HG03469 (cell line): ENCODE measurements around the gene SLC4A11.

Source experiments
- ATAC-seq: cut with Tn5 transposase; IDR thresholded peaks from one replicate; pipeline ENCODE4 v1.9.1; 2021; ENCODE audit warnings: mild to moderate bottlenecking, moderate library complexity, moderate number of reproducible peaks; ENCODE audit not compliant: unreplicated experiment

SLC4A11 gene

GRCh38 chr20:3177746-3178485, 61.1 kb downstream of the SLC4A11 start:
- ATAC-seq: no peak
